Activated CD4-positive, alpha-beta T cell treated with anti-CD3 and anti-CD28 coated beads for 4 hours (primary cell): ENCODE results near the gene PTGS1.
"Not testable (repeated sequence)": the region's sequence is repeated elsewhere in the genome, so short reads cannot be mapped to it uniquely, and the experiment has no call there.

ENCODE experiments used
- DNase-seq, 2 donors: peaks; one replicate each; pipeline ENCODE4 v3.0.0-alpha.2; 2020

PTGS1 gene

DNA sequence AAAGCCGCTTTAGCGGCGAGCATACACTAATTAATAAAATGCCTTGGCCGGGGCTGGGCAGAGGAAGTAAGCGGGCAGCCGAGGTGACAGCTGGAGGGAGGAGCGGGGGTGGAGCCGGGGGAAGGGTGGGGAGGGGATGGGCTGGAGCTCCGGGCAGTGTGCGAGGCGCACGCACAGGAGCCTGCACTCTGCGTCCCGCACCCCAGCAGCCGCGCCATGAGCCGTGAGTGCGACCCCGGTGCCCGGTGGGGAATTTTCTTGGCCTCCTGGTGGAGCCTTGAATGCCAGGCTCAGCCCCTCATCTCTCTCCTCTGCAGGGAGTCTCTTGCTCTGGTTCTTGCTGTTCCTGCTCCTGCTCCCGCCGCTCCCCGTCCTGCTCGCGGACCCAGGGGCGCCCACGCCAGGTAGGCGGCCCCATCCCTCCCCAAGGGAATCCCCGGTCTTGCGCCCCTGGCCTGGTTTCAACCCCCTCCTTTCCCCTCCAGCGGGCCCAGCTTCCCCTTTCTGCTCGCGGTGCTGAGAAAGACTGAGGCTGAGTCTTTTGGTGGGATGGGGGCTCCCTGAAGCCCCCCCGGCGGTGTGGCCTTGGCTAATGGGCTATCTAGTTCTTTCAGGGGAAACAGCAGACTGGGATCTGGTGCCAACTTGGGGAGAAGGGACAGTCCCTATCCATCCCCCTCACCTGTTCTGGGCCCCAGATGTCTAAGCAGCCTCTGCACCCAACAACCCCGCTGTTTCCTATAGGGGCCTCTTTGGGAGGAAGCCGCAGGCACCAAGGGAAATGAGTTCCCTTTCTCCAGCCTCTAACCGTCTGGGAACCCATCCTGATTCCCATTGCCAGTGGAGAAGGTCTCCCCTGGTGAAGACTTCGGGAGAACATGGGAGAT, at the start of gene PTGS1:
PTGS1 (plus strand) TSS at position 156 of the 887 bp plus-strand sequence; CDS start at position 217, 61 bp downstream.
- no peak for DNase-seq

GRCh38 chr9:122322553-122322952, 48.3 kb upstream of the PTGS1 start:
- DNase-seq: no peak

DNA sequence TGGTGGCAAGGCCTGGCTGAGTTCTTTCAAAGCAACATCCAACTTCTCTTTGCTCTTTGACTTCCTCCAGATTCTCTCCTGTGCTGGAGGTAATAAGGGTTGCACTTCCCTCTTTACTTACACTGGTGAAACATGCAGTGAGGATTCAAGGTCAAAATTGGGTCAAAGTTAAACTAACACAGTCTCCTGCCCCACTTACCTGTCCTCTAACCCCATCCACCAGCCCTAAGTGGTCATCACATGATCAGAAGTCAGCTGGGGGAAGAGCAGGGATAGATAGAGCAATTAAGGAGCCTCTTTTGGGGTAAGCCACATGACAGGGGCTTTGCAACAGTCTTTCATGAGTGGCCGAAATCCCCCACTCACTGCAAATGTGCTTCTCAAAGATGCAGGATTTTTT, 46.2 kb upstream of the PTGS1 start:
- DNase-seq: not testable (repeated sequence)

DNA sequence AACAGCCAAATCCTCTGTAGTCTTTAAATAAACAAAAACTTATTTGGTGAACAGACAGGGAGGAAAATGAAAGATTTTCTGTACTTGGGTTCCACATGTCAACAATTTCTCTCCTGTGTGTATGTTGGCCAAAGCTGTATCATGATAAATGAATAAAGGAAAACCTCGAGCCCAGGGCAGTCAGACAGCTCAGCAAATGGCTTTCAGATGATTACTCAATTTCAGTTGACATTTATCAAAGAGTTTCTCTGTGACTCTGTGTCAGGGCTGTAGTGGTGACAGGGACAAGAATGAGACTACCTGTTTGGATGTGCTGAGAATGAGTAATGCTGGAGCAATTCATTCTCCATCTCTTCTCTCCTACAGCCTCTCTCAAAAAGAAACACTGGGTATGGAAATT, 45.7 kb upstream of the PTGS1 start:
- DNase-seq: no peak

GRCh38 chr9:122327175-122327574, 43.6 kb upstream of the PTGS1 start:
- DNase-seq: no peak

- no peak for DNase-seq
Observed at GRCh38 chr9:122329597-122329996, 41.2 kb upstream of the PTGS1 start.

DNA sequence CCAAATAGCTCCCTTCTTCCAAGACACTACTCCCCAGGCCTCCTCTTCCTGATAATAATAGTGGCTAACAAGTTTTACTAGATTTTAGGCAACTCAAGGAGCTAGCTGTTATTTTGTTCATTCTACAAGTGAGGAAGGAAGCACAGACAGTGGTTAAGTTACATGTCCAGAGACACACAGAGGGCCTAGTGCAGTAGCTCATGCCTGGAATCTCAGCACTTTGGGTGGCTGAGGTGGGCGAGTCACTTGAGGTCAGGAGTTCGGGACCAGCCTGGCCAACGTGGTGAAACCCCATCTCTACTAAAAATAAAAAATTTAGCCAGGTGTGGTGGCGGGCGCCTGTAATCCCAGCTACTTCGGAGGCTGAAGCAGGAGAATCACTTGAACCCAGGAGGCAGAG, 40.4 kb upstream of the PTGS1 start:
- DNase-seq: not testable (repeated sequence)

GRCh38 chr9:122331523-122331927, 39.3 kb upstream of the PTGS1 start:
- DNase-seq: no peak

DNA sequence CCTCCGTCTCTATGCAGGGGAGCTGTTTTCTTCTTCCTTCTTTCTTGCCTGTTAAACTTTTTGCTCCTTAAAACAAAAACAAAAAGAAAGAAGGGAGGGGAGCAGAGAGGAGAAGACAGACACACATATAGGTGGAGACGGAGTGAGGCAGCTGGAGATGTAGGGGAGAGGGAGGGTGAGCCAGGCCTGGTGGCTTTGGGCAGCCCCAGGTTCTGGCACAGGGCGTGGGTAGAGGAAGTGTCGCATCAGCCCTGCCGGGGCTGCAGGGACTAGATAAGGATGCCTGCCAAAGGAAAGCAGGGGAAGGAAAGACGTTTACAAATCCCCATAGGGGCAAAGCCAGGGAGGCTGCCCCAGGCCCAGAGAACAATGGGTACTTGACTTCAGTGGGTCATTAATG, 38.7 kb upstream of the PTGS1 start:
- DNase-seq: no peak

- no peak for DNase-seq
Observed at GRCh38 chr9:122332644-122333043, 38.2 kb upstream of the PTGS1 start.

DNA sequence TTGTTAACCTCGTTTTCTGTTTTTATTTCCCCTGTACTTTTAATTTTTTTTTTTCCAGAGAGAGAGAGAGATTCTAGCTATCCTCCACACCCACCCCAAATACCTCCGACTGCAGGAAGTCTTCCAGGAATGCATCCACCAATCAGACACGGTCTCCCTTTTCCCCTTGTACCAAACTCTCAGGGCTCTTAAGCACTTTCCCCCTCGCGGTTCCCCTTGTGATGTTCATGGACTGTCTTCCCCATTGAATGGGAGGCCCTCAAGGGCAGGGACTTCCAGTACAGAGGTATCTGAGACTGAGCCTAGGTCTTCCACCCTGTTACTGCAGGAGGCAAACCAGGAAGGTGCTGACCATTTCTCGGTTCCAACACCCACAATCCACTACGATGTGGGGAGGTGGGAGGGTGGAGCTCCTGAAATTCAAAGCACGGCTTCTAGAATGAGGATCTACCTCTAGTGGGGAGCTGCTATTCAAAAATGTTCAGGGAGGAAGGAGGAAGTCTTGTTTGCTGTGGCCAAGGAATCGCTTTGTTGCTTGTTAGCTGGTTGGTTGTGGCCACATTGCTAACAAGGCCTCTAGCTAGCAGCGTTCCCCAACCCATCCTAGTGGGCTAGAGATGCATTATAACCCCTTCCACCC, 37.5 kb upstream of the PTGS1 start:
- no peak for DNase-seq

GRCh38 chr9:122334916-122335315, 35.9 kb upstream of the PTGS1 start:
- no peak for DNase-seq

DNA sequence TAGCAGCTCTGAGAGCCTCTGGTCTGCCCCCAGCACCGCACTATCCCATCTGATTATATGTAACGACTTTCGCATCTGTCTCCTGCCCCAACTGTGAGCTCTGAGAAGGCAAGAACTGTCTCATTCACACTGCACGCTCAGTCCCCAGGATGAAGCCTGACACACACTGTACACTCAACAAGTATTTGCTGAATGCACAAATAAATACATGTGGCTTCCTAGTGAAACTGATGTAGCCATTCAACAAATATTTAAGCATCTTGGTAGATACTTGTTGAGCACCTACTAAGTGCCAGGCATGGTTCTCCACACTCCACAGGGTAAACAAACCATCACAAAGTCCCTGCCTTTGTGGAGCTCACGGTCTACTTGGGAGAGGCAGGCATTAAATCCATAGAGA, 34.6 kb upstream of the PTGS1 start:
- no peak for DNase-seq

GRCh38 chr9:122336866-122337555, 33.8 kb upstream of the PTGS1 start:
- DNase-seq: no peak

GRCh38 chr9:122337556-122337929, 33.3 kb upstream of the PTGS1 start:
- DNase-seq: no peak

GRCh38 chr9:122338536-122338935, 32.3 kb upstream of the PTGS1 start:
- no peak for DNase-seq

DNA sequence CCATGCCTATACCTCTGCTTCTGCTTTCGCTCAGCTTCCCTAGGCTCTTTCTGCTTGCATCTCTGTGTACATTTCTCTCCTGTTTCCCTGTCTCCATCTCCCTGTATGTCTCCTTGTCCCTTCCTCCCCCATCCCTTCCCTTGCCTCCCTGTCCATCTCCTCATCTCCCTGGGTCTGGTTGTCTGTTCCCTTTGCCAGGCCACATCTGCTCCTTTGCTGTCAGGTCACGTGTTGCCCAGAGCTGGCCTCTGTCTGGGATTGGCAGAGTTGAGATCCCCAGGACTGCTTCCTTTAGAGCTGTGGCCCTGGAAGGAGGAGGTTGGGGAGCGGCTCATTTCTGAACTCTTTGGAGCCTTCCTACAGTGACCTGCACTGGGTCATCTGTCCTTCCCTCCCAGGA, 31.8 kb upstream of the PTGS1 start:
- DNase-seq: no peak

DNA sequence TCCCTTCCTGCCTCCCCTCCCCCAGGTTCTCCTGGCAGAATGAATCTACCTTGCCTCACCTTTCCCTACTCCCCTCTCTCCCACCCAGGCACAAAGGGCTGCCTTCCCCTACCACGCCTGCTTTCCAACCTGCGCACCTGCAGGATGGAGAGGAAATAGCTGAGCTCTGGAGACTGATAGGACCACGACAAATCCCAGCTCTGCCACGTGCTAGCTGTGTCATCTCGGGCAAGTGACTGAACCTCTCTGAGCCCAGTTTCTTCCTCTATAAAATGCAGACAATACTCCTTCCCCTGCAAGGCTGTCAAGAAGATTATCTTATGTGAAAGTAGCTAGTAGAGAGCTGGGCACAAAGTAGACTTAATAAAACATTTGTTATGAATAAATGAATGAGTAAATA, 31.2 kb upstream of the PTGS1 start:
- no peak for DNase-seq

GRCh38 chr9:122340161-122340560, 30.7 kb upstream of the PTGS1 start:
- no peak for DNase-seq

DNA sequence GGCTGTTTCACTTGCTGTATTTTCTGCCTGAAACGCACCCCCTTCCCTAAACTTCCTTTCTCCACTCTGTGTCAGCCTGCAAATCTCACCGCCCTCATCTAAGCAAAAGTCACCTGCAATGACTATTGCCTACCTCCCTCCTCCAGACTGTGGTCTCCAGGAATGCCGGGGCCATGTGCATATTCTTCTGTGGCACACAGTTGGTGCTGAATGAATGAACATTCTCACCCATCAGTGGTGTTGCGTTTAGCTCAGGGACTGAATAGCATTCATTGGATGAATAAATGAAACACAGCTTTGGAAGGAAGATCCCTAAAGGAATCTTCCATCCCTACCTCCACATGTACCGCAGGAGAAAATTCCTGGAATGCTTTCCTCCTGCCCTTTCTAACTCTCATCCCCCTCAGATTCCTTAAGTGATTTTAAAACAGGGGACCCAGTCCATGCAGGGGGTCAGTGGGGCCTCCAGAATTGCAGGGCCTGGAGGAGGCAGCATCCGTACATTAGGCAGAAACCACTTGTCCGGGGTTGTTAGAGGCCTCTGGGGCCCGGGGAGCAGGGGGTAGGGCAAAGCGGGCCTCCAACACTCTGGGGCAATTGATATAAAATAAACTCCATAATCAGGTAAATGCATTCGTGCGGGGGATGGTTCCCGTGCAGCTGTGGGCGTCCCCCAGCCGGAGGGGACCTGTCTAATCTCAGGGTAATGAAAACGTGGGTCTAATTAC, 28.3 kb upstream of the PTGS1 start:
- DNase-seq: no peak

DNA sequence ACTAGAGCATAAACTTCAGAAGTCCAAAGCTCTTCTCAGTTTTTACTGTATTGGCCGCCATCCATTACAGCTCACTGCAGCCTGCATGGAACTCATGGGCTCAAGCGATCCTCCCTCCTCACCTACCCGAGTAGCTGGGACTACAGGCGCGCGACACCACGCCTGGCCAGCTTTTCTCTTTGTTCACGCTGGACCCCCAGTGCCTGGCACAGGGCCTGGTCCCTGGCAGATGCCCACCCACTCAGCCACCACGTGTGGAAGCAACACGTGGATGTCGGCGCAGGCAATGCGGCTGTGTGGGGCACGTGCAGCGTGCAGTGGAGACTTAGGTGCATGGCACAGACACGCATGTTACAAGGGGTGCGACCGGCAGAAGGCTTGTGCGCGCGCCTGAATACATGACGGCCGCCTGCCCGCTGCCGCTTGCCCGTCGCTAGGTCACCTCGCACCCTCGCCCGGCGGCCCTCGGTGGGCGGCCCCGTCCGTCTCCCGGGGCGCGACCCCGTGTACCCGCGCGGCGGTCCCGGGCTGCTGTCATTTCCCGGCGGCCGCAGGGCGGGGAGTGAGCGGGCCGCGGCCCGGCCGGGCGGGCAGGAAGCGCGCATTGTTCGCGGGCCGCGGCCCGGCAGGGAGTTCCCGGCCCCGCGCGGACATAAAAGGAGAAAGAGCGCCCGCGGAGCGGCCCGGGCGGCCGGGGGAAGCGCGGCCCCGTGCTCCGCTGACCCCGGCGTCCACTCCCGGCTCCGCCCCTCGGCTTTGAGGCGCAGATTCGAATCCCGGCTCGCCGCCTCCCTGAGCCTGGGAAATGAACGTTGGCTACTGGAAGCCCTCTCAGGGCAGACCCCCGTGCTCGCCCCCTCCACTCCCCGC, 24.1 kb upstream of the PTGS1 start:
- DNase-seq: no peak
